HG03565 (cell line): ENCODE results near the gene NXPH4.

Source experiments
- ATAC-seq: cut with Tn5 transposase; IDR thresholded peaks from one replicate; pipeline ENCODE4 v1.9.1; 2021; ENCODE audit warnings: mild to moderate bottlenecking, moderate library complexity; ENCODE audit not compliant: unreplicated experiment

NXPH4 gene

DNA sequence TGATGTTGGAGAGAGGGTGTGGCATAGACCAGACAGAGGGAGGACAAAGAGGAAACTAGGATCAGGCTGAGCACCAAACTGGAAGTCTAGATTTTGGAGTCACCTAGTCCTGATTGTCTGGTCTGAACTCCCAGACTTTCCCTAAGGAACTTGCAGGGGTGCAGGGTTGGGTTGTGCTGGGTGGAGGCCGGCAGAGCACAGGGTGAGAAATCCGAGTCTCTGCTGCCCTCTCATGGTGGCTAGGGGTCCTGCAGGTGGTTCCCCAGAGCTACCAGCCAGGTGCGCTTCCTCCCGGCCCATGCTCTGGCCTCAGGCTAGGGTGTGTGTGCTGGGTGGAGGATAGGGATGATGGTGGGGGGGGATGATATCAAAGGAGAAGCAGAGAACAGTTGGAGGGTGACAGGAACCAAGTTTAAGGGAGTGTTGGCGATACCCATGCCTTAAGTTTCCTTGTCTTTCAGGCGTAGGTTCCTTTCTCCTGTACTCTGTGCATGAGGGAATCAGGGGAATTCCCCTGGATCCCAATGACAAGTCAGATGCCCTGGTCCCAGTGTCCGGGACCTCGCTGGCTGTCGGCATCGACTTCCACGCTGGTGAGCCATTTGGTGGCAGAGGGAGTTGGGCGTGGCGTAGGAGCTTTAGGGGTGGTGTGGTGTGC, 33.5 kb upstream of the NXPH4 start:
- ATAC-seq, result peak; percentile 92

DNA sequence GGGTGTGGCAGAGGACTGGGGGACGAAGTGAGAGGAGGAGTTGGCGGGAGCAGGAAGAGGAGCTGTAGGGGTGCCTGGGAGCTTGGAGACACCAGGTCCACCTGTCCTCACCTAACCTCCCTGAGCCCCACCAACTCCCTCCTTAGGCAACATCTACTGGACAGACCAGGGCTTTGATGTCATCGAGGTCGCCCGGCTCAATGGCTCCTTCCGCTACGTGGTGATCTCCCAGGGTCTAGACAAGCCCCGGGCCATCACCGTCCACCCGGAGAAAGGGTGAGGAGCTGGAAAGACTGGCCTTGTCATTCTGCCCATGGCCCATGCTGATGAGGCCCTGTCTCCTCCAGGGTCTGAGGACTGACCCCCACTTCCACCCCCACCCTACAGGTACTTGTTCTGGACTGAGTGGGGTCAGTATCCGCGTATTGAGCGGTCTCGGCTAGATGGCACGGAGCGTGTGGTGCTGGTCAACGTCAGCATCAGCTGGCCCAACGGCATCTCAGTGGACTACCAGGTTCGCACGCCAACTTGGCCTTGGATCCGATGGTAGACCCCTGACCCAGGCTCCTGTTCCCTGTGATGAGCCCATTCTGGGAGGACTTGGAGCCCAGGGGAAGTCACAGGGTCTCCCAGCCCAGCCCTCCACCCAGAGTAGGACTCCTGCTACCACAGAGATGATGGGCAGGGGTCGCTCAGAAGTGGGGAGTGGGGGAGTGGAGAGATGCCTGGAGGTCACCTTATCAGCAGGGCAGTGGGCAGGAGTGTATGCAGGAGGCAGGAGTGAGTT, 32.5 kb upstream of the NXPH4 start:
- ATAC-seq, result no peak

DNA sequence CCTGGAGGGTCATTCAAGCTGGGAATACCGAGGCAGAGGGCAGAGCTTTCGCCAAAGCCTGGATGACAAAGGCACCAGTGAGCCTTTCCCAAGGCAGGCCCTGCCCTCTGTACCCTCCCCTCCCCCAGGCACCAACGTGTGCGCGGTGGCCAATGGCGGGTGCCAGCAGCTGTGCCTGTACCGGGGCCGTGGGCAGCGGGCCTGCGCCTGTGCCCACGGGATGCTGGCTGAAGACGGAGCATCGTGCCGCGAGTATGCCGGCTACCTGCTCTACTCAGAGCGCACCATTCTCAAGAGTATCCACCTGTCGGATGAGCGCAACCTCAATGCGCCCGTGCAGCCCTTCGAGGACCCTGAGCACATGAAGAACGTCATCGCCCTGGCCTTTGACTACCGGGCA, 31.2 kb upstream of the NXPH4 start:
- ATAC-seq, result no peak

DNA sequence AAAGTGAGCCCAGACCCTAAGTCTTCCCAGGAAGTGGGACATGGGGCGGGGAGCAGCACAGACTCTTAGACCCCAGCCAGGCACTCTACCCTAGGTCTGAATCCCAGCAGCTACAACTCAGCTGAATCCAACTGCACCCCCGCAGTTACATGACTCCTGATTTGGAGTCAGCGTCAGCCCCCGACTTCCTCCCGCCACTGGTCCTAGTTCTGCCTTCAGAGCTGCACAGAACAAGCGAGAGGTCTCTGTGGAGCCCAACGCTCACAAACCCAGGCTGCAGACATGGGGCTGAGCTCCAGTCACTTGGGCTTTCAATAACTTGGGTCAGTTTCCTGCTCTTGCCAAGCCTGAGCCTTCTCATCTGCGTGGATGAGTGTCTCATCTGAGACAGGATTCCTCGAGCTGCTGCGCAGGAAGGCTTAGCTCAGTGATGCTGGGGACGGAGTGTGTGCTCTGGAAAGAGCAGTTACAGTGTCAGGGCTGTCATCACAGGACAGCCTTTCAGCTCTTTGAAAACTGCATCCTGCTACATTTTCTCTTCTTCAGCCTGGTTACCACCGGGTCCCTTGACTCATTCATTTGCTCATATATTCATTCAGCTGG, 30.6 kb upstream of the NXPH4 start:
- no peak for ATAC-seq

DNA sequence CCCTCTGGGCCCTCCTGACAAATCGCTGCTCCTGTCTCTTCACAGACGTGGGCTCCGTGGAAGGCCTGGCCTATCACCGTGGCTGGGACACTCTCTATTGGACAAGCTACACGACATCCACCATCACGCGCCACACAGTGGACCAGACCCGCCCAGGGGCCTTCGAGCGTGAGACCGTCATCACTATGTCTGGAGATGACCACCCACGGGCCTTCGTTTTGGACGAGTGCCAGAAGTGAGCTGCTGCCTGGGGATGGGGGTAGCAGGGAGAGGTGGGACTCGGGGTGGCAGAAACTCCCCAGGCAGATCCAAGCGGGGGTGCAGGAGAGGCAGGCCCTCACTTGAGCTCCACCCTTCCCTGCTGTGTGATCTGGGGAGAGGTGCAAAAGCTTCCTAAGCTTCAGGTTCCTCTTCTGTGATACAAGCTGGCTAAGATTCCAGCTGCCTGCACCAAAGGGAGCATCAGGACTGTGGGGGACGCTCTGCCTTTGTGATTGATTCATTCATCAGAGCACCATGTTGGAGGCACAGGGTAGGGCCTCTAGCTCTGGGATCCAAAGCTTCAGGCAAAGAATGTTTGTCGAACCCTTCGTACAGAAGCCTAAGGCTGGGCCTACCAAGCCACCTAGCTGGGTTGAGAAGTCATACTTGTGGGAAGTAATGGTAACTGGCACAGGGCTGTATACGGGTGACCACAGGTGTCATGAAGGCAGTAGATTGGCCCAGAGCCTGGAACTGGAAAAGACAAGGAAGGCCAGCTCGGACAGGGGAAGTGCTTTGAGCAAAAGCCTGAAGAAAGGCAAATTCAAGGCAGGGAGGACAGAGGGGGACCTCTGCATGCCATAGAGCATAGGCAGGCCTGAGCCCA, 29.1 kb upstream of the NXPH4 start:
- ATAC-seq, result no peak

DNA sequence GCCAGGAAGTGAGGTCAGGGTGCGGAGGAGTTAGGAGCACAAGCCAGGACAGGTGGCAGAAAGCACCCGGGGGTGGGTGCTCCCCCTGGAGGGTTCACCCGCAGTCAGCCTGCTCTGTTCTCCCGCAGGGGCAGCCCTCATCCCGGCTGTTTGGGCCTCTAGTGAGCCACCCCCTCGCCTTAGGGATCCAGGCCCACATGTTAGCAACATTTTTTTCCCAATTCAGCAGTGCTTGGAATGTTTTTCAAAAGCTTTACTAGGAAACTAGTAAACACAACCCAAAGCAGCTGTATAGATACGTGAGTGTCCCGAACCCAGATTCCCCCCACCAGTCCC, 28.5 kb upstream of the NXPH4 start:
- no peak for ATAC-seq

DNA sequence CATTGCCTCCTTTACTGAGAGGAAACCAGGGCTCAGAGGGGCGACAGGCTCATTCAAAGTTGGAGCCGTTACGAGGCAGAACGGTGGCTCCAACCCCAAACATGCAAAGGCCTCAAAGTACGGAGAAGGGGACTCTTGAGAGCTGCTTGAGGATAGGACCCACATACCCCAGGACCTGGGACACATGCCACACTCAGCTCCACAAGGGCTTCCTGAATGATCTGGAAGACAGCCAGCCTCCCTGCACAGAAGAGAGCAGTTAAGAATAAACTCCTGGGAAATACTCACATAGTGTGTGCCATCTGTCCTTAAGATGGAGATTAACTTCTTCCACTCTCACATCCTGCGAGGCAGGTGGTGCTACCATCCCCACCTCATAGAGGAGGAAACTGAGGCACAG, 26.6 kb upstream of the NXPH4 start:
- ATAC-seq, result no peak

DNA sequence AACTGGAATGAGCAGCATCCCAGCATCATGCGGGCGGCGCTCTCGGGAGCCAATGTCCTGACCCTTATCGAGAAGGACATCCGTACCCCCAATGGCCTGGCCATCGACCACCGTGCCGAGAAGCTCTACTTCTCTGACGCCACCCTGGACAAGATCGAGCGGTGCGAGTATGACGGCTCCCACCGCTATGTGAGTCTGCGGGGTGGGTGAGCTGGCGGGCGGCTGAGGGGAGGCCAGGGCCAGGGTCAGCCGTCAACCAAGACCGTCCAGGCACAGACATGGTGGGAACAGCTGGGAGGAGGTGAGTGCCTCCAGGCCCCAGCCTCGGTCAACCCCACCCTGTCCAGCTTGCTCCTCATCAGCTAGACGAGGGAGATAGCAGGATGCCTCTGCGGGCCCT, 25.8 kb upstream of the NXPH4 start:
- no peak for ATAC-seq

DNA sequence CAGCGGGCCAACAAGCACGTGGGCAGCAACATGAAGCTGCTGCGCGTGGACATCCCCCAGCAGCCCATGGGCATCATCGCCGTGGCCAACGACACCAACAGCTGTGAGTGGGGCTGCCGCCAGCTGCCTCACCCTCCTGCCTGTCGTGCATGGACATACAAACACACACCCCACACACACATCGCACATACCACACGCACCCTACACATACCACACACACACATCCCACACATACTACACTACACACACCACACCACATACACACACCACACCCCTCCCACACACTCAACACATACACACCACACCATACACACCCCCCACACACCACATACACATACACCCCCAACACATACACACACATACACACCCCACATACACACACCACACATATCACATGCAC, 25.2 kb upstream of the NXPH4 start:
- ATAC-seq, result no peak

DNA sequence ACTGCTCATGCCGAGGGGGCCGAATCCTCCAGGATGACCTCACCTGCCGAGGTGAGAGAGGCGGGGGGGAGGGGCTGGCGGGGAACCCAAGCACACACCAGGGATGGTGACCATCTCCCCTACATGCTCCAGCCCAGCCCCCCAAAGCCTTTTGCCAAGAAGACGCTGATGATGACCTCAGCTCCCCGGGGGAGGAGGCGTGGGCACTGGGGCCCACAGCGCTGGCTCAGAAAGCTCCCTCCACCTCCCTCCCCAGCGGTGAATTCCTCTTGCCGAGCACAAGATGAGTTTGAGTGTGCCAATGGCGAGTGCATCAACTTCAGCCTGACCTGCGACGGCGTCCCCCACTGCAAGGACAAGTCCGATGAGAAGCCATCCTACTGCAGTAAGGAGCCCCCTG, 23.7 kb upstream of the NXPH4 start:
- ATAC-seq, result no peak

DNA sequence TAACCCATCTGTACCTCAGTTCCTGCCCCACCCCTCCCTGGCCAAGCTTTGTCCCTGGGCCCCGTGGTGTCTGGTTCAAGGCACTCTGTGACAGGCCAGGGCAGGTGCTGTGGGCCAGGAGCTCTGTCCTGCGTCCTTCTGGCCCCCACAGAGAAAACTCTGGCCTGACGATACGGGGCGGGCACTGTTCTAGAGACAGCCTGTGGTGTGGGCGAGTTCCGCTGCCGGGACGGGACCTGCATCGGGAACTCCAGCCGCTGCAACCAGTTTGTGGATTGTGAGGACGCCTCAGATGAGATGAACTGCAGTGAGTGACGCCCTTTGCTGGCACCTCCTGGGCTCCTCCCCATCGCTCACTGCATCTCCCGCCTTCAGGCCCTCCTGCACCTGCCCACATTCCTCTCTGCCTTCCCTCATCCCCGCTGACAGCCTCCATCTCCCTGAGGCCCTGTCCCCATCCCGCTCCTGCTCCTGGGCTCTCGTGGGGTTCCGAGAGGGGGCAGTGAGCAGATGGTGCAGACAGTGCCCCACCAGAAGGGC, 22.8 kb upstream of the NXPH4 start:
- no peak for ATAC-seq

DNA sequence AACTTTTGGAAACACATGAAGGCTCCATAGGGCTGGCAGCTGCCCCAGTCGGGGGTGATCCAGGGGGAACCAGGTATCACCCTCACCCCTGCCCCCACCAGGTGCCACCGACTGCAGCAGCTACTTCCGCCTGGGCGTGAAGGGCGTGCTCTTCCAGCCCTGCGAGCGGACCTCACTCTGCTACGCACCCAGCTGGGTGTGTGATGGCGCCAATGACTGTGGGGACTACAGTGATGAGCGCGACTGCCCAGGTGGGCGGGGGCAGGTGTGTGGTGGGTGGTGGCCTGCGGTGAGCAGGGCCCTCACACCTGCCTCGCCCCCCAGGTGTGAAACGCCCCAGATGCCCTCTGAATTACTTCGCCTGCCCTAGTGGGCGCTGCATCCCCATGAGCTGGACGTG, 22.3 kb upstream of the NXPH4 start:
- no peak for ATAC-seq

DNA sequence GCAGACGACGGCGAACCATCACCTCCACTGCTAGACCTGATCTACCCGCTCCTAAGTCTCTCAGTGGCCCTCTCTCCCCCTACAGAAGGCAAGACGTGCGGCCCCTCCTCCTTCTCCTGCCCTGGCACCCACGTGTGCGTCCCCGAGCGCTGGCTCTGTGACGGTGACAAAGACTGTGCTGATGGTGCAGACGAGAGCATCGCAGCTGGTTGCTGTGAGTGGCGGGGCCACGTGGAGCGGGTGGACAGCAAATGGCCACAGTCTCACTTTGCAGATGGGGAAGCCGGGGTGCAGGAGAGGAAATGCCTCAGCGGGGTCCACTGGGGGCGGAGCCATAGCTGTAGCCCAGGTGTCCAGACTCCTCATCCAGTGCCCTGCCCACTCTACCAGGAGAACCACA, 21.4 kb upstream of the NXPH4 start:
- no peak for ATAC-seq

DNA sequence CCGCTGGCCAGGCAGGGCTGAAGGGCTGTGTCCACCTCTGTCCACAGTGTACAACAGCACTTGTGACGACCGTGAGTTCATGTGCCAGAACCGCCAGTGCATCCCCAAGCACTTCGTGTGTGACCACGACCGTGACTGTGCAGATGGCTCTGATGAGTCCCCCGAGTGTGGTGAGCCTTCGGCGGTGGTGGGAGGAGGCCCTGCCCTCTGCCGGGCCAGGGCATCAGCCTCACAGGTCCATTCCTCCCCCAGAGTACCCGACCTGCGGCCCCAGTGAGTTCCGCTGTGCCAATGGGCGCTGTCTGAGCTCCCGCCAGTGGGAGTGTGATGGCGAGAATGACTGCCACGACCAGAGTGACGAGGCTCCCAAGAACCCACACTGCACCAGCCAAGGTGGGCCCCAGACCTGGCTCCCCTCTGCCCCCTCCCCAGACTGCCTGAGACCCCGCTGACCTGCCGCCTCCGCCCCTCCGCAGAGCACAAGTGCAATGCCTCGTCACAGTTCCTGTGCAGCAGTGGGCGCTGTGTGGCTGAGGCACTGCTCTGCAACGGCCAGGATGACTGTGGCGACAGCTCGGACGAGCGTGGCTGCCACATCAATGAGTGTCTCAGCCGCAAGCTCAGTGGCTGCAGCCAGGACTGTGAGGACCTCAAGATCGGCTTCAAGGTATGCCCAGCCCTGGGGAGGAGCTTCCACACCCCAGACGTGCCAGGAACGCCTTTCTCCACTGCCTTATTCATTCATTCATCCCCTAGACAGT, 20.8 kb upstream of the NXPH4 start:
- ATAC-seq, result no peak

DNA sequence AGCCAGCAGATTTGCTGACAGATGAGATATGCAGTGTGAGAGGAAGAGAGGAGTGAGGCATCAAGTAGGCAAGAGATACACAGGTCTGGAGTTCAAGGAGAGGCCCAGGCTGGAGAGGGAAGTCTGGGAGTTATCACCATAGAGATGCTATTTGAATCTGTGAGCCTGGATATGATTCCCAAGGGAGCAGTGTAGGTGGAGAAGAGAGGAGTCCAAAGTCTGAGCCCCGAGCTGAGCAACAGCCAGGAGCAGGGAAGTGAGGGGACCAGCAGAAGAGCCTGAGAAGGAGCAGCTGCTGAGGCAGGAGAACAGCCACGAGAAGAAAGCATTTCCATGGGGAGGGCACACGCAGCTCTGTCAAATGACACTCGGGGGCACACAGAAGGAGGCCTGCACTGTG, 20.2 kb upstream of the NXPH4 start:
- ATAC-seq, result no peak

DNA sequence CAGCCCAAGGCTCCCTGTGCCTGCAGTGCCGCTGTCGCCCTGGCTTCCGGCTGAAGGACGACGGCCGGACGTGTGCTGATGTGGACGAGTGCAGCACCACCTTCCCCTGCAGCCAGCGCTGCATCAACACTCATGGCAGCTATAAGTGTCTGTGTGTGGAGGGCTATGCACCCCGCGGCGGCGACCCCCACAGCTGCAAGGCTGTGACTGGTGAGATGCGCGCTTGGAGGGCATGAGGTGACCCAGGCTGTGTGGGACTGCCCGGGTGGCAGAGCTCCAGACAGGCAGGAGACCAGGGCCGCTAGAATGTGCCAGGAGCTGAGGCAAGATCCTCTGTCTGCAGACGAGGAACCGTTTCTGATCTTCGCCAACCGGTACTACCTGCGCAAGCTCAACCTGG, 19.6 kb upstream of the NXPH4 start:
- no peak for ATAC-seq

DNA sequence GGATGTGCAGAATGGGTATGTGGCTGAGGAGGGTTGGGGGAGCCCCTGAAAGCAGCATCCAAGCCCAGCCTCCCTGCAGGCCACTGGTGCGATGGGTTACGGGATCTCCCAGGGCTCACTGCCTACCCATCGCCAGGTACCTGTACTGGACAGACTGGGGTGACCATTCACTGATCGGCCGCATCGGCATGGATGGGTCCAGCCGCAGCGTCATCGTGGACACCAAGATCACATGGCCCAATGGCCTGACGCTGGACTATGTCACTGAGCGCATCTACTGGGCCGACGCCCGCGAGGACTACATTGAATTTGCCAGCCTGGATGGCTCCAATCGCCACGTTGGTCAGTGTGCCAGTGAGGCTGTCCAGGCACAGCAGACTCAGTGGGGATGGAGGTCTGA, 18.3 kb upstream of the NXPH4 start:
- ATAC-seq, result no peak

DNA sequence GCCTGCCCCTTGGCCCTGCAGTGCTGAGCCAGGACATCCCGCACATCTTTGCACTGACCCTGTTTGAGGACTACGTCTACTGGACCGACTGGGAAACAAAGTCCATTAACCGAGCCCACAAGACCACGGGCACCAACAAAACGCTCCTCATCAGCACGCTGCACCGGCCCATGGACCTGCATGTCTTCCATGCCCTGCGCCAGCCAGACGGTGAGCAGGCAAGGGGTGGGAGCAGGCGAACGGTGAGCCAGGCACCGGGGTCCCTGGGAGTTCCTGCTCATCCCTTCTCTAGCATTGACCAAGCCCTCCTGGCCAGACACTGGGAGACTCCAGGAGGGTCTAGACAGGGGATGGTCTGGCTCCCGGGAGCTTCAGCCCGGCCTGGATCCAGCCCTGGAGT, 17.4 kb upstream of the NXPH4 start:
- no peak for ATAC-seq

DNA sequence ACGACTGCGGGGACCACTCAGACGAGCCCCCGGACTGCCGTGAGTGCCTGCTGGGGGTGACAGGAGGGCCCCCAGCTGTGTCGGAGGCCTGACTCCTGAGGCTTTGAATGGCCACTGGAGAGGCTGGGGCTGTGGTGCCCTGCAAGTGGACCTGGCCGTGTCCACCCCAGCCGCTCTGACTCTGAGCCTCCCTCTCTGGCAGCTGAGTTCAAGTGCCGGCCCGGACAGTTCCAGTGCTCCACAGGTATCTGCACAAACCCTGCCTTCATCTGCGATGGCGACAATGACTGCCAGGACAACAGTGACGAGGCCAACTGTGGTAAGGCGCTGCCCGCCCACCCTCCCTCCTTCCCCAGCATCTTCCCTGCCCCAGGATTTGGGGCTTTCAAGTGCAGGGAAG, 16.1 kb upstream of the NXPH4 start:
- no peak for ATAC-seq

DNA sequence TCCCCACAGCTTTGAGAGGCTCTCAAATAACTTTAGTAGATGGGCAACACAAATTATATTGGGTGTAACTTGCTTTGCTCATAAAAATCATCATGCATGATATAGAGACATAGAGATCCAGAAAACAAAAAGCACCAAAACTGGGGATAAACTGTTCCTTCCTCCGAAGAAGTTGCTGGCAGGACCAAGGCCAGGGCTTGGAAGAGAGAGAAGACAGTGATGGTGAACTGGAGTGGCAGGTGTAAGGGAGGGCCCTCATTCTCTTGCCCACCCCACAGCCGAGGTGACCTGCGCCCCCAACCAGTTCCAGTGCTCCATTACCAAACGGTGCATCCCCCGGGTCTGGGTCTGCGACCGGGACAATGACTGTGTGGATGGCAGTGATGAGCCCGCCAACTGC, 15.4 kb upstream of the NXPH4 start:
- ATAC-seq, result no peak

DNA sequence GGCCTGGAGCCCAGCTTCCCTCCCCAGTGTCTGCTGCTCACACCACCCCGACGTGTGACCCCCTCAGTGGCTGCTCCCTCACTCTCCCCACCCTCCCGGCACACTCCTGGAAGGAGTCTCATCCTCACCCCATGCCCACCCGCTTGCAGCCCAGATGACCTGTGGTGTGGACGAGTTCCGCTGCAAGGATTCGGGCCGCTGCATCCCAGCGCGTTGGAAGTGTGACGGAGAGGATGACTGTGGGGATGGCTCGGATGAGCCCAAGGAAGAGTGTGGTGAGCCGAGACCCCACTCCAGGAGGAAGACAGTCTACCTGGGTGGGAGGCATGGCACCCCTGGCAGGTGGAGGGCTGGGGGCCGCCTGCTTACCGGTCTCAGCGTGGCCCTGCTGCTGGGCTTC, 15.0 kb upstream of the NXPH4 start:
- ATAC-seq, result no peak
